Inflammatory macrophage treated with lipopolysaccharide for 1 hour (primary cell): Measurements from ENCODE around the gene PC.
A peak's percentile ranks its signal among the peaks of the same experiment; 100 is the strongest.

Source experiments
- DNase-seq, 2 donors: peaks; one replicate each; pipeline ENCODE4 v3.0.0-alpha.2; 2020 to 2022

Gene PC

GRCh38 chr11:66864924-66865697 is 93.1 kb downstream of the PC start:
- no peak for DNase-seq

- DNase-seq, result no peak
These were observed 93.8 kb downstream of the PC start for GRCh38 chr11:66864172-66864901.

- DNase-seq, result no peak
These were observed 94.6 kb downstream of the PC start for GRCh38 chr11:66863428-66864125.

- DNase-seq, result no peak
These were observed 95.6 kb downstream of the PC start for GRCh38 chr11:66862559-66863037.

- no peak for DNase-seq
These were observed 96.2 kb downstream of the PC start for GRCh38 chr11:66861774-66862558.

- no peak for DNase-seq
These were observed 97.0 kb downstream of the PC start for GRCh38 chr11:66861038-66861773.

- no peak for DNase-seq
These were observed 97.7 kb downstream of the PC start for GRCh38 chr11:66860449-66860831.

GRCh38 chr11:66859686-66860448 is 98.3 kb downstream of the PC start:
- DNase-seq, result no peak

GRCh38 chr11:66858939-66859685 is 99.1 kb downstream of the PC start:
- DNase-seq, result no peak

- no peak for DNase-seq
These were observed 99.8 kb downstream of the PC start for GRCh38 chr11:66858186-66858938.

GRCh38 chr11:66857927-66858185 is 100.3 kb downstream of the PC start:
- DNase-seq, result no peak

GRCh38 chr11:66857234-66857926 is 100.8 kb downstream of the PC start:
- DNase-seq, result no peak

GRCh38 chr11:66856496-66857233 is 101.5 kb downstream of the PC start, which contains the start of gene LRFN4:
Gene LRFN4 (plus strand): TSS chr11:66857064. CDS start chr11:66857745, 681 bp downstream.
- peak; percentile 36 to 48 for DNase-seq

GRCh38 chr11:66855574-66856495 is 102.3 kb downstream of the PC start:
- peak; percentile 89 to 92 for DNase-seq

GRCh38 chr11:66854729-66855211 is 103.4 kb downstream of the PC start:
- DNase-seq, result no peak

- no peak for DNase-seq
These were observed 103.9 kb downstream of the PC start for GRCh38 chr11:66854231-66854661.
